Embryonic facial prominence (tissue), 1 donor: ENCODE measurements around the gene ASB16.

Experiments
- DNase-seq: peaks from one replicate; pipeline ENCODE4 v3.0.0-alpha.2; 2016; ENCODE audit errors: extremely low spot score

The ASB16 gene

DNA sequence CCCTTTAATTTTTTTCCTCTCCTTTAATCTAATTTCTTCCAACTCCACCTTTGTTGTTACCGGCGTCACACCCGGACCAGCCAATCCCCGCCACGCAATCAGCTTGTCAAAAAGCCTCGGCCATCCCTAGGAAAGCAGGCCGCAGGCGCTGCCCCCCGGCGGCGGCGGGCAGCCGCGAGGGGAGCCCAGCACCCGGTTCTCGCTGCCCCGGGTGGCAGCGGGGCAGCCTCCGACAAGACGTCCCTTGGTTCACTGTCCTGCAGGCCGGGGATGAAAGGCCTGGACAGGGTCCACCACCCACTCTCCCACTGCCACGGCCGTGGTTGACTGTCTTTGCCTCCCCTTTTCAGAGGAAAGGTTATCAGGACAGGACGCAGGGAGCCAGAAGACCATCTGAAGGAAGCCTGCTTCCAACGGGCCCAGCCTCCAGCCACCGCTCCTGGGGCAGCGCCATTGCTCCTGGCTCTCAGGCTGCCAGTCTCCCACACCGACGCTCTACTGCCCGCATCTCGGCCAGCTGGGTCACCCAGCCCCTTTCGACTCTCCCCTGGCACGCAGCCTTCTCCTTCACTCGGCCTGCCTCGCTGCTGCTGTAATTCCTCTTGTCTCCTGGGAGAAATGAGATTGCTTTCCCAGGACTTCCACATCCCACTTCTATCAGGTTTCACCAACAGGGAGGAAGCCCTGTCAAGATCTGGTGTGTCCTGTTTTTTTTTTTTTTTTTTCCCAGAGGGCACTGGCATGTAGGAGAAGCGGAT, 51.8 kb downstream of the ASB16 start:
- no peak for DNase-seq

DNA sequence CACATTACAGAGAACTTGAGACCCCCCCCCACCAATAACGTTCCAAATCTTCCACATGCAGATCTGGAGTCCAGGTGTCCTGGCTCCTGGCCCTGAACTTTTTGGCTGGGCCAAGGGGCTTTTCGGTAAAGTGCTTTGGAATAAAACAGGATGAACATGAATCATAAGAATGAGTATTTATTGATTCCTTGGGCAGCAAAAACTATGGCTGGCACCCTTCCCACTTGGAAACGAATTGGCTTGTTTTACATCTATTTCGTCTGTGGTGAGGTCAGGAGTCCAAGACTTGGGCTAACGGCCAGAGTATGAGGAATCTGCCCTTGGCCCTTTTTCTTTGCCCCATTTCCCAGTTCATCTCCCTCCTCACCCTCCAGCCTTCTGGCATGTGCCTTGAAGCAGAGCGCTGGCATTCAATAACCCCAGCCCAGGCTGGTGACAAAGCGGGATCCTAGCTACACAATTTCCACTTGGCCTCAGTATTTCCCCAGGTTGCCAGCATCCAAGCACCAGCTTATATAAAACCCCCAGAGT, 53.1 kb downstream of the ASB16 start:
- DNase-seq: no peak
